ENCODE measurements around the gene CLSTN1.
"Not testable (repeated sequence)": the region's sequence is repeated elsewhere in the genome, so short reads cannot be mapped to it uniquely, and the experiment has no call there.

CLSTN1 gene

DNA sequence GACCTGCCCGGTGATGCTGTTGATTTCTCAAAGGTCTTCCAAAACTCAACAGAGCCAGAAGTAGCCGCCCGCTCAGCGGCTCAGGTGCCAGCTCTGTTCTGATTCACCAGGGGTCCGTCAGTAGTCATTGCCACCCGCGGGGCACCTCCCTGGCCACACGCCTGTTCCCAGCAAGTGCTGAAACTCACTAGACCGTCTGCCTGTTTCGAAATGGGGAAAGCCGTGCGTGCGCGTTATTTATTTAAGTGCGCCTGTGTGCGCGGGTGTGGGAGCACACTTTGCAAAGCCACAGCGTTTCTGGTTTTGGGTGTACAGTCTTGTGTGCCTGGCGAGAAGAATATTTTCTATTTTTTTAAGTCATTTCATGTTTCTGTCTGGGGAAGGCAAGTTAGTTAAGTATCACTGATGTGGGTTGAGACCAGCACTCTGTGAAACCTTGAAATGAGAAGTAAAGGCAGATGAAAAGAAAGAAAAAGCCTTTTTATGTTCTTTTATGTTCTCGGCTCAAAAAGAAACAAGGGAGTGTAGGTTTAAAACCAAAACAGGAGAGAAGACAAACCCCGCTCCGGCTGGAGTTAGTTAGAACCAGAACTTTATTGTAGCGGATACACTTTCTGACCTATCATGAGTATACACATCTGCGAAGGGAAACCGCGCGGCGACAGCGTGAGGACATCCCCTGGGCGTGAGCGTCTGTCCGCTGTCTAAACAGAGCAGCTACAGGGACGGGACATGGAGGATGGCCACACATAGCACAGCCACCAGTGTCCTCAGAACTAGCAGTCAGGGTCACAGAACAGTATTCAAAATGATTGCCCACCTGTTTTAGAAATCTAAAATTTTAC is 95.1 kb downstream of the CLSTN1 start:
- no peak for DNase-seq

GRCh38 chr1:9726905-9727595 is 96.7 kb downstream of the CLSTN1 start:
- DNase-seq = no peak

- no peak for DNase-seq
Measured at GRCh38 chr1:9726406-9726805, 97.4 kb downstream of the CLSTN1 start.

DNA sequence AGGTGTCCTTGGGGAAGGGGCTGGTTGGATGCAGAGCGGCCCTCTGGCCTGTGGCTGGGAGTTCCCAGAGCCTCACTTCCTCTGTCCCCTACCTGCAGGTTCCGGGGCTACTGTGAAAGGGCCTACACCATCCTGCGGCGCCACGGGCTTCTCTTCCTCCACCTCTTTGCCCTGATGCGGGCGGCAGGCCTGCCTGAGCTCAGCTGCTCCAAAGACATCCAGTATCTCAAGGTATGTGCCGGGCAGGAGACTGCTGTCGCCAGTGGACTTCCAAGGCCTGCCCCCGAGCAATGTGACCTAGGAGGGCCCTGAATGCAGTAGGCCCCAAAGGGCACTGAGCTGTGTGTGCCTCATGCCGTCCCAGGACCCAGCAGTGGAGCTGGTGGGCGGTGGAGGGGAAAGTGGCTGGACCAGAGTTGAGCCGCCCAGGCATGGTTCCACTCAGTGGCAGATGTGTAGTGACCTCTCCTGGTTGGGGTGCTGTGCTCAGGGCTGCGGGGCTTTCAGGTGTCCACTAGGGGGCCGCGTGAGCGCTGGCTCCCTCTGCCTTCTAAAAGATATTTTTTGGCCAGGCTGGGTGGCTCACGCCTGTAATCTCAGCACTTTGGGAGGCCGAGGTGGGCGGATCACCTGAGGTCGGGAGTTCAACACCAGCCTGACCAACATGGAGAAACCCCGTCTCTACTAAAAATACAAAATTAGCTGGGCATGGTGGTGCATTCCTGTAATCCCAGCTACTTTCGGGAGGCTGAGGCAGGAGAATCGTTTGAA is 98.9 kb downstream of the CLSTN1 start:
- peak in 1 of 2 experiments; percentile 52 for DNase-seq

GRCh38 chr1:9723926-9724325 is 99.8 kb downstream of the CLSTN1 start:
- DNase-seq = no peak

DNA sequence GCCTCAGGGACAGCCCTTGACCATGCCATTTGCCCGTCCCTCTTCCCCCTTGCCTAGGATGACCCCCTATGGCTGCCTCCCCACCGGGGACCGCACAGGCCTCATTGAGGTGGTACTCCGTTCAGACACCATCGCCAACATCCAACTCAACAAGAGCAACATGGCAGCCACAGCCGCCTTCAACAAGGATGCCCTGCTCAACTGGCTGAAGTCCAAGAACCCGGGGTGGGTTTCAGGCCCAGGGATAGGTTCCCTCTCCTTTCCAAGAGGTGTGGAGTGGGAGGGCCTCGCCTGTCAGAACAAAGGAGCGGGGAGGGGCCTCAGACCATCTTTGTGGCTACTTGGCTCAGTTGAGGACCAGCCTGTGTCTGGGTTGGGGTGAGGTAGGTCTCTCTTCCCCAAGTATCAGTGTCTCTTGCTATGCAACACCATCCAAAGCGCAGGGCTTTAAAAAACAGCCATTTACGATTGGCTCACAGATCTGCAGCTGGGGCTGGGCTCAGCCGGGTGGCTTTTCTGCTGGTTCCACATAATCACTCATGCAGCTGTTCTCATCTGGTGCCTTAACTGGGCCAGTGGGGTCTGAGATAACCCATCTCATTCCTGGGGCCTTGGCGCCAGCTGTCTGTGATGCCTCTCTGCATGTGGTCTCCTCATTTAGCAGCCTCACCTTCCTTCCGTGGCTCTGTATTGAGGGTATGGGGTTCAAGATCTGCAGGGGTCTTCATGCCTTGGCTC is 100.5 kb downstream of the CLSTN1 start:
- no peak for DNase-seq

DNA sequence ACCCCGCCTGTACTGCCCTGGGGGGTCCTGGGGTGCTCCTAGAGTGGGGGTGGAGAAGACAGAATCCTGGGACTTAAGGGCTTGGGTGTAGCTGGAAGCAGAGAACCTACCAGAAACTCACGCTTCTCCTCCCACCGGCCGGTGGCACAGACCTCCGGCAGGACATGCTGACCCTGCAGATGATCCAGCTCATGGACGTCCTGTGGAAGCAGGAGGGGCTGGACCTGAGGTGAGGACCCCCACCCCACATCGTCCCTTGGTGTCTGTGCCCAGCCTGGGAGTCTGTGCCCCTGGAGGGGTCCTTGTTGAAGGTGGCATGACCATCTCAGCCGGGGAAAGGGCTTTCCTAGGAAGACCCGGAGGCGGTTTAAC is 101.4 kb downstream of the CLSTN1 start:
- no peak for DNase-seq

- DNase-seq = peak in 1 of 2 experiments; percentile 49
Measured at GRCh38 chr1:9721606-9722377, 102.0 kb downstream of the CLSTN1 start.

DNA sequence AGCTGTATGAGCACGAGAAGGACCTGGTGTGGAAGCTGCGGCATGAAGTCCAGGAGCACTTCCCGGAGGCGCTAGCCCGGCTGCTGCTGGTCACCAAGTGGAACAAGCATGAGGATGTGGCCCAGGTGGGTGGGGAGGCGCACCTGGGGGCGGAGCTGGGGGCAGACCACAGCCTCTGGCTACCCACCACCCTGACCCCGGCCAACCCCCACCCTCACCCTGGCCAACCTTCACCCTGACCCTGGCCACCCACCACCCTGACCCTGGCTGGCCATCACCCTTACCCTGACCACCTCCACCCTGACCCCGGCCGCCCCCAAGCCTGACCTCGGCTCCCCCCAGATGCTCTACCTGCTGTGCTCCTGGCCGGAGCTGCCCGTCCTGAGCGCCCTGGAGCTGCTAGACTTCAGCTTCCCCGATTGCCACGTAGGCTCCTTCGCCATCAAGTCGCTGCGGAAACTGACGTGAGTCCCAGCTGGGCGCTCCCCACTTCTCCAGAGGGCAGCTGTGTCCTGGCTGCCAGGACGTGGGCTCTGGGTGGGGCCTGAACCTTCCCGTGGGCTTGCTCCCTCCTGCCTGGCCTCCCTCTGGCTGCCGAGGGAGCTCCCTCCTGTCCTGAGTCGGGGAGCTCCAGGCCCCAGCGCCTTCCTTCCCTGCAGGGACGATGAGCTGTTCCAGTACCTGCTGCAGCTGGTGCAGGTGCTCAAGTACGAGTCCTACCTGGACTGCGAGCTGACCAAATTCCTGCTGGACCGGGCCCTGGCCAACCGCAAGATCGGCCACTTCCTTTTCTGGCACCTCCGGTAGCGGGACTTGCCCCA is 102.8 kb downstream of the CLSTN1 start:
- DNase-seq = no peak

- DNase-seq = no peak
Measured at GRCh38 chr1:9719978-9720722, 103.6 kb downstream of the CLSTN1 start.

GRCh38 chr1:9718006-9718680 is 105.6 kb downstream of the CLSTN1 start:
- no peak for DNase-seq

DNA sequence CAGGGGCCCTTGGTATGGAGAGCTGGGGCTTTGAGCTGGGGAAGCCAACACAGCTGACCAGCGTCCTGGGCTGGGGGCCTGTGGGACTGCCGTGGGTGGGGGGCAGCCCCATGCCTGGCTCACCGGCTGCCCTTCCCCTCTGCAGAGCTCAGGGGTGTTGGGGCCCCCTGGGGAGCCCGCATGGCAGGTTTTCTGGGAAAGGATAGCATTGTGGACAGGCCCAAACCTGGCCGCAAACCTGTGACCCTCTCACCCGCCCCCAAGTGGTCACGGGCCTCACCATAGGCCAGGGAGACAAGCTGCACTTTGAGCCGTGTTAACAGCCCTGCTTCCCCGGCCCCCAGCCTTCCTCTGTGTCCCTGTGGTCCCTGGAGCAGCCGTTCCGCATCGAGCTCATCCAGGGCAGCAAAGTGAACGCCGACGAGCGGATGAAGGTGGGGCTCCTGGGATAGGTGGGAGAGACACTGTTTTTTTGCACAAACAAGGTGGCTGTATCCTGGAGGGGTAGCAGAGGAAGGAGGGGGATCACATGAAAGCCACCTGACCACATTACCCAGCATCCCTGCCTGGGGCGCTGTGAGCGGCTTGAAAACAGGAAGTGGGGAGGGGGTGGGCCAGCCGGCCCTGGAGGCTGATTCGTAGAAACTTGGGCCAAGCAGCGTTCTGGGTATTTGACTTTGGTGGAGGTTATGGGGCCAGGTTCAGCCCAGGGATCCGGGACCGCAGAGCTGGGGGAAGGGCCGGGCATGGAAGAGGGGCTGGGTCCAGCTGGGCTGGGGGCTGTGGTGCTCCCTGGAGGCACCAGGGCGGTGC is 106.4 kb downstream of the CLSTN1 start:
- no peak for DNase-seq

GRCh38 chr1:9716404-9717192 is 107.2 kb downstream of the CLSTN1 start:
- DNase-seq = no peak

DNA sequence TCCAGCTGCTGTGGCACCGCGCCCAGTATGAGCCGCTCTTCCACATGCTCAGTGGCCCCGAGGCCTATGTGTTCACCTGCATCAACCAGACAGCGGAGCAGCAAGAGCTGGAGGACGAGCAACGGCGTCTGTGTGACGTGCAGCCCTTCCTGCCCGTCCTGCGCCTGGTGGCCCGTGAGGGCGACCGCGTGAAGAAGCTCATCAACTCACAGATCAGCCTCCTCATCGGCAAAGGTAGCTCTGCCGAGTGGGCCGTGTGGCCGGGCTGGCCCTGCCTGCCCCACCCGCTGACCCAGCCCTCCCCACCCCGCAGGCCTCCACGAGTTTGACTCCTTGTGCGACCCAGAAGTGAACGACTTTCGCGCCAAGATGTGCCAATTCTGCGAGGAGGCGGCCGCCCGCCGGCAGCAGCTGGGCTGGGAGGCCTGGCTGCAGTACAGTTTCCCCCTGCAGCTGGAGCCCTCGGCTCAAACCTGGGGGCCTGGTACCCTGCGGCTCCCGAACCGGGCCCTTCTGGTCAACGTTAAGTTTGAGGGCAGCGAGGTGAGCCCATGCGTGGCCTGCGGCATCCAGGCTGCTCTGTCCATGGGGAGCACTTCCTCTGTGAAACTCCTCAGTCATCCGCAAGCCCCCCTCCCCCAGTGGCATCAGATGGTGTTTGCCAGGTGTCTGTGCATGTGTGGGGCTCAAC is 108.1 kb downstream of the CLSTN1 start:
- DNase-seq = no peak

- DNase-seq = peak in 1 of 2 experiments; percentile 10
Measured at GRCh38 chr1:9714257-9714718, 109.5 kb downstream of the CLSTN1 start.

- DNase-seq = not testable (repeated sequence)
Measured at GRCh38 chr1:9712767-9713166, 111.0 kb downstream of the CLSTN1 start.

- no peak for DNase-seq
Measured at GRCh38 chr1:9711466-9712020, 112.2 kb downstream of the CLSTN1 start.

All from NCI-H526 (cell line).